OCI-LY7 (cell line): ENCODE data around the gene DGKE. TPM values are rescaled to one million over a fixed set of nuclear protein-coding genes. Genes with fewer than 3 reads are reported as not detected.

Experiments used
- BruUV-seq: library from RNA; stranded (reverse); fragments of 400-500 nt; replicated peaks from 2 replicates; lab custom pipeline; 2021; lab: Mats Ljungman, UMichigan
- CTCF ChIA-PET: fragments of 300-600 bp; sonication (Branson Sonifier 250); formaldehyde crosslinking; loops from one replicate; lab custom pipeline; 2022; ENCODE audit warnings: antibody characterized with exemption; ENCODE audit not compliant: unreplicated experiment; lab: Charles Lee
- POLR2A ChIA-PET: fragments of 300-600 bp; sonication (Branson Sonifier 250); formaldehyde crosslinking; loops from one replicate; lab custom pipeline; 2022; ENCODE audit warnings: antibody characterized with exemption; lab: Charles Lee
- DNase-seq: peaks from one replicate; pipeline ENCODE4 v3.0.0-alpha.2; 2015; ENCODE audit warnings: low spot score
- H2AFZ ChIP-seq: fragments of 200-600 bp; sonication (generic), shearing (Covaris generic); 2 replicates; pipeline ENCODE4 v1.6.1; 2014; ENCODE audit warnings: mild to moderate bottlenecking, antibody characterized with exemption, low read length, moderate library complexity
- H3K27ac ChIP-seq: fragments of 200-600 bp; sonication (generic); 2 replicates; pipeline ENCODE4 v1.5.1; 2014; ENCODE audit warnings: mixed run types, low read depth, mild to moderate bottlenecking, moderate library complexity, low read length, inconsistent platforms; ENCODE audit not compliant: poor library complexity, severe bottlenecking
- H3K36me3 ChIP-seq: fragments of 200-600 bp; sonication (generic); 2 replicates; pipeline ENCODE4 v1.6.1; 2014; ENCODE audit warnings: mild to moderate bottlenecking, antibody characterized with exemption, low read length, moderate library complexity, mixed read lengths; ENCODE audit not compliant: insufficient read depth
- H3K4me1 ChIP-seq: fragments of 200-600 bp; sonication (generic); 2 replicates; pipeline ENCODE4 v1.5.1; 2014; ENCODE audit warnings: mild to moderate bottlenecking, low read length; ENCODE audit not compliant: insufficient read depth, poor library complexity, severe bottlenecking
- H3K4me2 ChIP-seq: fragments of 200-600 bp; sonication (generic); 2 replicates; pipeline ENCODE4 v1.6.1; 2014; ENCODE audit warnings: mild to moderate bottlenecking, low read length
- H3K4me3 ChIP-seq: fragments of 200-600 bp; sonication (generic); 2 replicates; pipeline ENCODE4 v1.5.1; 2014; ENCODE audit warnings: mild to moderate bottlenecking, low read depth, low read length; ENCODE audit not compliant: poor library complexity, severe bottlenecking
- H3K79me2 ChIP-seq: fragments of 200-600 bp; sonication (generic); 2 replicates; pipeline ENCODE4 v1.6.1; 2016; ENCODE audit warnings: low read depth, mild to moderate bottlenecking, low read length, moderate library complexity, mixed read lengths; ENCODE audit not compliant: insufficient read depth
- H3K9me2 ChIP-seq: fragments of 200-600 bp; sonication (generic); 2 replicates; pipeline ENCODE4 v1.6.1; 2016; ENCODE audit warnings: mild to moderate bottlenecking, low read length, mixed read lengths; ENCODE audit not compliant: insufficient read depth
- H3K9me3 ChIP-seq: fragments of 200-600 bp; sonication (generic); 2 replicates; pipeline ENCODE4 v1.6.1; 2014; ENCODE audit warnings: mild to moderate bottlenecking, mixed run types, low read length, mixed read lengths
- H4K20me1 ChIP-seq: fragments of 200-600 bp; sonication (generic); 2 replicates; pipeline ENCODE4 v1.6.1; 2014; ENCODE audit warnings: mild to moderate bottlenecking, antibody characterized with exemption, low read length, moderate library complexity, mixed read lengths; ENCODE audit not compliant: insufficient read depth
- EZH2phosphoT487 ChIP-seq: fragments of 200-600 bp; sonication (generic); IDR thresholded peaks from 2 replicates; pipeline ENCODE4 v1.6.1; 2018; ENCODE audit warnings: low read depth, borderline replicate concordance, mild to moderate bottlenecking, mixed run types, antibody characterized with exemption, low read length, moderate library complexity, mixed read lengths
- intact Hi-C: fragments of 100-400 bp; cut with micrococcal nuclease; formaldehyde crosslinking; loops from one replicate; pipeline ENCODE4 v1.10.0; 2022; ENCODE audit not compliant: unreplicated experiment
- total RNA-seq, 2 experiments: library from RNA; depleted of rRNA in 1 of 2; stranded (reverse); fragments of >200 nt in 1 of 2; shearing (Covaris generic) in 1 of 2; gene quantifications; 2 replicates each; pipeline ENCODE4 v1.2.3, GENCODE V29; 2014 to 2022
- TF ChIP-seq, protein P1 (sequence below): fragments of 200-600 bp; sonication (generic); conservative IDR thresholded peaks from 2 replicates; pipeline ENCODE4 v1.5.1; 2014; ENCODE audit warnings: mild to moderate bottlenecking, antibody characterized with exemption, low read length, moderate library complexity, mixed read lengths

Gene DGKE
- total RNA-seq, 2 experiments from 2014 or later: 8.6 to 21.4 TPM

DNA sequence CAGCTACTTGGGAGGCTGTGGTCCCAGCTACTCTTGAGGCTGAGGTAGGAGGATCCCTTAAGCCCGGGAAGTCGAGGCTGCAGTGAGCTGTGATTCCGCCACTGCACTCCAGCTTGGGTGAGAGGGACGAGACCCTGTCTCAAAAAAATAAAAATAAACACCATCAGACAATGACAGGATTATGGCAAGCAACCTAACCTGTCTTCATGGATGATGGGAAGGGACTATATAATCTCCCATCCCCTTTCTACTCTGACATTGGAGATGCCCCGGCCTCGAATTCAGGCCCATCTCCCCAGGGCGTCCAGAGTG lies 79.0 kb downstream of the DGKE start:
- H3K4me1 ChIP-seq: peaks cover 43% of the 10 kb centered on the region
- TF ChIP-seq EZH2phosphoT487: no peak
- TF ChIP-seq, protein P1, sequence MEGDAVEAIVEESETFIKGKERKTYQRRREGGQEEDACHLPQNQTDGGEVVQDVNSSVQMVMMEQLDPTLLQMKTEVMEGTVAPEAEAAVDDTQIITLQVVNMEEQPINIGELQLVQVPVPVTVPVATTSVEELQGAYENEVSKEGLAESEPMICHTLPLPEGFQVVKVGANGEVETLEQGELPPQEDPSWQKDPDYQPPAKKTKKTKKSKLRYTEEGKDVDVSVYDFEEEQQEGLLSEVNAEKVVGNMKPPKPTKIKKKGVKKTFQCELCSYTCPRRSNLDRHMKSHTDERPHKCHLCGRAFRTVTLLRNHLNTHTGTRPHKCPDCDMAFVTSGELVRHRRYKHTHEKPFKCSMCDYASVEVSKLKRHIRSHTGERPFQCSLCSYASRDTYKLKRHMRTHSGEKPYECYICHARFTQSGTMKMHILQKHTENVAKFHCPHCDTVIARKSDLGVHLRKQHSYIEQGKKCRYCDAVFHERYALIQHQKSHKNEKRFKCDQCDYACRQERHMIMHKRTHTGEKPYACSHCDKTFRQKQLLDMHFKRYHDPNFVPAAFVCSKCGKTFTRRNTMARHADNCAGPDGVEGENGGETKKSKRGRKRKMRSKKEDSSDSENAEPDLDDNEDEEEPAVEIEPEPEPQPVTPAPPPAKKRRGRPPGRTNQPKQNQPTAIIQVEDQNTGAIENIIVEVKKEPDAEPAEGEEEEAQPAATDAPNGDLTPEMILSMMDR: no peak
- H3K9me3 ChIP-seq: peaks cover 5% of the 10 kb centered on the region; the same call in 1 of the 2 replicates
- no peaks in the 10 kb centered on the region for H3K9me2 ChIP-seq
- intact Hi-C loops: loop anchor here (5.0 kb wide), 1 partner anchor 81 kb away; the partner anchor contains the start of genes C17orf67 and DGKE
- H3K79me2 ChIP-seq: no peaks in the 10 kb centered on the region
- no peak overlapping the region for H3K27ac ChIP-seq
- ChIA-PET CTCF (no interaction called here), POLR2A (interaction anchor here (0.5 to 1.0 kb wide), 2 partner anchors 11 to 1120 kb away, joined by 3 read pairs; no protein-coding TSS in a partner anchor)
- peak overlapping the region; percentile 97 for H3K4me2 ChIP-seq
- H3K4me3 ChIP-seq: peak overlapping the region; percentile 70
- H2AFZ ChIP-seq: peak overlapping the region; percentile 97; the same call in 1 of the 2 replicates
- no peaks in the 10 kb centered on the region for H3K36me3 ChIP-seq
- no peak for DNase-seq
- BruUV-seq: no TSS peak
- no peaks in the 10 kb centered on the region for H4K20me1 ChIP-seq

DNA sequence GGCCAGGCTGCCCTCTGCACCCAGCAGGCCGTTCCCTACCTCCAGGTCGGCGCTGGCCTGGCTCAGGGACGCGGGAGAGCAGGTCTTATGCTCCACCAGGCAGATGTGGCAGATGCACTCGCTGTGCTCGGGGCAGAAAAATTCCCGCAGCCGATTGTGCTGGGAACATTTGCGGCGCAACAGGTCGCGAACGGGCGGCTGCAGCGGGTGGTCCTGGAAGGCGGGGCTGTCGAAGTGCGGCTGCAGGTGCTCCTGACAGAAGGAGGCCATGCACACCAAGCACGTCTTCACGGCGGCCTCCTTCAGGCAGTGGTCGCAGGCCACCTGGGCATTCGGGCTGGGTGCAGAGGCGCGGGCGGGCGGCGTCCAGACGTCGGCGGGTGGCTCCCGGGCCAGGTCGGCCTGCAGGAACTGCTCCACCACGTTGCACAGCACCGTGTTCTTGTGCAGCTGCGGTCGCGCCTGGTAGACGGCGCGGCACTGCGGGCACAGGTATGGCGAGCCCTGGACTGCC lies 79.5 kb downstream of the DGKE start:
- peak overlapping the region; percentile 97; the same call in 1 of the 2 replicates for H2AFZ ChIP-seq
- H3K27ac ChIP-seq: no peak overlapping the region
- DNase-seq: peak; percentile 50
- peaks cover 39% of the 10 kb centered on the region for H3K4me1 ChIP-seq
- H3K79me2 ChIP-seq: no peaks in the 10 kb centered on the region
- peak overlapping the region; percentile 97 for H3K4me2 ChIP-seq
- no peaks in the 10 kb centered on the region for H3K36me3 ChIP-seq
- H3K9me3 ChIP-seq: peaks cover 6% of the 10 kb centered on the region; the same call in 1 of the 2 replicates
- no peaks in the 10 kb centered on the region for H3K9me2 ChIP-seq
- peak overlapping the region; percentile 70 for H3K4me3 ChIP-seq
- no peaks in the 10 kb centered on the region for H4K20me1 ChIP-seq
- ChIA-PET CTCF (no interaction called here), POLR2A (interaction anchor here (0.8 to 1.0 kb wide), 2 partner anchors 12 to 174 kb away, joined by 3 to 4 read pairs; no protein-coding TSS in a partner anchor)
- intact Hi-C loops: loop anchor here (5.0 kb wide), 1 partner anchor 81 kb away; the partner anchor contains the start of genes C17orf67 and DGKE
- no peak for TF ChIP-seq EZH2phosphoT487
- TF ChIP-seq, protein P1: no peak
- no TSS peak for BruUV-seq
